HepG2 (cell line): ENCODE measurements around the gene SNN. TPM values are rescaled to one million over a fixed set of nuclear protein-coding genes. Genes with fewer than 3 reads are reported as not detected.

Experiments used
- ATAC-seq: fragments of 200-7000 bp; cut with Tn5 transposase; 3 replicates; pipeline ENCODE4 v1.9.1; 2020; ENCODE audit warnings: mild to moderate bottlenecking, moderate library complexity
- BruUV-seq: library from RNA; stranded (reverse); fragments of 400-500 nt; replicated peaks from 2 replicates; lab custom pipeline; 2021; lab: Mats Ljungman, UMichigan
- CTCF ChIA-PET: fragments of 300-600 bp; formaldehyde crosslinking; extraction: SDS; loops from one replicate; lab custom pipeline; 2021; ENCODE audit warnings: low total read pairs, inconsistent platforms, low intra/inter-chr PET ratio; lab: Yijun Ruan, JAX
- POLR2A ChIA-PET: fragments of 350-600 bp; sonication (Branson Sonifier 250); formaldehyde crosslinking; loops from one replicate; lab custom pipeline; 2020; ENCODE audit warnings: antibody characterized with exemption, inconsistent platforms; lab: Yijun Ruan, JAX
- DNase-seq: peaks from one replicate; pipeline ENCODE4 v3.0.0-alpha.2; 2015; ENCODE audit warnings: low spot score
- FAIRE-seq: peaks from 3 replicates; lab custom pipeline; 2011; peaks lifted over from hg19 to GRCh38; lab: Jason Lieb, UNC
- H2AFZ ChIP-seq: one replicate; pipeline ENCODE4 v1.6.1; 2011; ENCODE audit warnings: low read length, inconsistent platforms
- H3K27ac ChIP-seq: fragments of 300-600 bp; 3 replicates; pipeline ENCODE4 v1.8.0; 2011; ENCODE audit warnings: mixed run types, mild to moderate bottlenecking, mixed read lengths, low read length, inconsistent platforms; ENCODE audit not compliant: insufficient read depth; ENCODE audit errors: extremely low read length
- H3K27me3 ChIP-seq, 2 experiments: fragments of 200-600 bp in 1 of 2; 2 replicates in 1 of 2; 3 replicates in 1 of 2; pipeline versions ENCODE4 v1.6.0 to v1.8.0; 2011; ENCODE audit warnings: low read length in 2 of 2, mild to moderate bottlenecking in 2 of 2, moderate library complexity in 2 of 2, inconsistent platforms in 1 of 2; ENCODE audit not compliant: insufficient read depth in 2 of 2, control insufficient read depth in 1 of 2
- H3K36me3 ChIP-seq, 2 experiments: fragments of 200-600 bp in 1 of 2; replicated peaks in 1 of 2; 2 replicates in 1 of 2; 3 replicates in 1 of 2; pipeline versions ENCODE4 v1.5.1 to v1.8.0; 2011; ENCODE audit warnings: low read length in 2 of 2, inconsistent platforms in 1 of 2; ENCODE audit not compliant: insufficient read depth in 2 of 2, control insufficient read depth in 1 of 2
- H3K4me1 ChIP-seq: 2 replicates; pipeline ENCODE4 v1.5.1; 2012; ENCODE audit warnings: low read length, inconsistent platforms; ENCODE audit not compliant: insufficient read depth
- H3K4me2 ChIP-seq: 2 replicates; pipeline ENCODE4 v1.6.0; 2011; ENCODE audit warnings: low read depth, low read length, inconsistent platforms
- H3K4me3 ChIP-seq, 3 experiments: fragments of 200-600 bp in 1 of 3; sonication (generic), shearing (Covaris generic) in 1 of 3; replicated peaks in 1 of 3; 2 replicates each; pipeline ENCODE4 v1.5.1; 2011 to 2016; ENCODE audit warnings: low read length in 3 of 3, inconsistent platforms in 2 of 3, low read depth in 2 of 3, mild to moderate bottlenecking in 2 of 3, control low read depth in 1 of 3, mixed read lengths in 1 of 3; ENCODE audit not compliant: insufficient read depth in 1 of 3
- H3K79me2 ChIP-seq: one replicate; pipeline ENCODE4 v1.6.1; 2011; ENCODE audit warnings: low read length, inconsistent platforms; ENCODE audit not compliant: insufficient read depth
- H3K9ac ChIP-seq: 2 replicates; pipeline ENCODE4 v1.6.0; 2011; ENCODE audit warnings: mild to moderate bottlenecking, low read depth, low read length, inconsistent platforms; ENCODE audit not compliant: insufficient read depth
- H3K9me3 ChIP-seq: 2 replicates; pipeline ENCODE4 v1.5.1; 2012; ENCODE audit warnings: mild to moderate bottlenecking, low read length
- H4K20me1 ChIP-seq: 2 replicates; pipeline ENCODE4 v1.6.0; 2011; ENCODE audit warnings: inconsistent platforms, mild to moderate bottlenecking, low read length, moderate library complexity; ENCODE audit not compliant: insufficient read depth
- DZIP1 ChIP-seq: sonication (generic); formaldehyde crosslinking; IDR thresholded peaks from 2 replicates; pipeline ENCODE4 v1.5.0; 2020; ENCODE audit warnings: mild to moderate bottlenecking, missing genetic modification reagents
- FOXO4 ChIP-seq: sonication (generic); formaldehyde crosslinking; conservative IDR thresholded peaks from 2 replicates; pipeline ENCODE4 v1.8.1; 2023; ENCODE audit warnings: missing genetic modification reagents
- GATAD2A ChIP-seq: IDR thresholded peaks from 2 replicates; pipeline ENCODE4 v1.6.1; 2016
- HINFP ChIP-seq: sonication (generic); formaldehyde crosslinking; IDR thresholded peaks from 2 replicates; pipeline ENCODE4 v1.4.0; 2020; ENCODE audit warnings: low read depth, mild to moderate bottlenecking, missing genetic modification reagents
- HIVEP1 ChIP-seq: sonication (generic); formaldehyde crosslinking; IDR thresholded peaks from 2 replicates; pipeline ENCODE4 v1.4.0; 2020; ENCODE audit warnings: mild to moderate bottlenecking, missing genetic modification reagents
- IKZF1 ChIP-seq: fragments of 450-650 bp; IDR thresholded peaks from 2 replicates; pipeline ENCODE4 v1.7.1; 2016
- KMT2B ChIP-seq: IDR thresholded peaks from 2 replicates; pipeline ENCODE4 v1.6.1; 2016; ENCODE audit warnings: missing genetic modification reagents, missing compliant biosample characterization
- LBX2 ChIP-seq: sonication (generic); formaldehyde crosslinking; IDR thresholded peaks from 2 replicates; pipeline ENCODE4 v1.5.0; 2020; ENCODE audit warnings: missing genetic modification reagents, mild to moderate bottlenecking, borderline replicate concordance
- NFATC3 ChIP-seq: sonication (generic); formaldehyde crosslinking; IDR thresholded peaks from 2 replicates; pipeline ENCODE4 v1.5.1; 2020; ENCODE audit warnings: mild to moderate bottlenecking, missing genetic modification reagents
- NFE2L1 ChIP-seq: sonication (generic); formaldehyde crosslinking; IDR thresholded peaks from 2 replicates; pipeline ENCODE4 v1.4.0; 2020; ENCODE audit warnings: missing genetic modification reagents, mild to moderate bottlenecking, borderline replicate concordance
- NFKB2 ChIP-seq: sonication (generic); formaldehyde crosslinking; IDR thresholded peaks from 2 replicates; pipeline ENCODE4 v1.4.0; 2020; ENCODE audit warnings: missing genetic modification reagents, borderline replicate concordance
- NR2F6 ChIP-seq, 2 experiments: IDR thresholded peaks; 2 replicates each; pipeline ENCODE4 v1.6.1; 2016; ENCODE audit warnings: antibody characterized with exemption in 1 of 2, mild to moderate bottlenecking in 1 of 2
- USF2 ChIP-seq, 2 experiments: sonication (generic) in 1 of 2; formaldehyde crosslinking in 1 of 2; IDR thresholded peaks; 2 replicates each; pipeline versions ENCODE4 v1.5.1 to v1.6.1; 2011 to 2020; ENCODE audit warnings: borderline replicate concordance in 1 of 2, low read depth in 1 of 2, low read length in 1 of 2, mild to moderate bottlenecking in 1 of 2, missing genetic modification reagents in 1 of 2, moderate library complexity in 1 of 2
- ZNF605 ChIP-seq: sonication (generic); formaldehyde crosslinking; IDR thresholded peaks from 2 replicates; pipeline ENCODE4 v1.8.0; 2022; ENCODE audit warnings: mild to moderate bottlenecking, missing genetic modification reagents
- WGBS: methylation state at CpG from one replicate; pipeline ENCODE4 v1.1.6; 2017; ENCODE audit warnings: low lambda C conversion rate; 5-methylcytosine and 5-hydroxymethylcytosine counted together
- in situ Hi-C: cut with HindIII; loops from 2 replicates; pipeline ENCODE4 v1.10.0; 2017; ENCODE audit warnings: low pct_unique_long_range_greater_than_20kb; ENCODE audit not compliant: extremely low pct_ligation_motif_present
- intact Hi-C: fragments of 100-400 bp; cut with micrococcal nuclease; formaldehyde crosslinking; loops from one replicate; pipeline ENCODE4 v1.10.0; 2022; ENCODE audit not compliant: unreplicated experiment
- polyA plus RNA-seq, 8 experiments: library from polyadenylated mRNA; depleted of rRNA in 3 of 8; stranded (reverse) in 7 of 8; unstranded in 1 of 8; fragments of >200 nt; fragmentation: Illumina TruSeq in 4 of 8; extraction: Trizol in 4 of 8; gene quantifications; 2 replicates each; pipeline versions ENCODE4 v1.2.1 to v1.2.3, GENCODE V29; 2011 to 2016; ENCODE audit warnings: low read depth in 4 of 8, missing spikeins in 1 of 8, mixed read lengths in 1 of 8; ENCODE audit not compliant: insufficient read depth in 1 of 8
- total RNA-seq, 5 experiments: library from RNA; depleted of rRNA; stranded (reverse); fragments of >200 nt; fragmentation: Illumina TruSeq; extraction: Trizol; gene quantifications; 2 replicates each; pipeline ENCODE4 v1.2.3, GENCODE V29; 2016; ENCODE audit warnings: low read depth in 1 of 5

SNN gene
- total and polyA plus RNA-seq, 2 of the 13 experiments (the other 11 are each of a cell fraction or from before 2014, with no cell fraction given): 5.2 to 8.4 TPM

- peaks cover 4% of the 10 kb centered on the region; the same call in 1 of the 2 replicates for H4K20me1 ChIP-seq
- H3K36me3 ChIP-seq: peaks cover 14 to 20% of the 10 kb centered on the region in 2 experiments
- H3K27me3 ChIP-seq: no peaks in the 10 kb centered on the region
- FAIRE-seq (no peak), ATAC-seq (no peak), DNase-seq (no peak)
- H3K9ac ChIP-seq: no peak overlapping the region
- in situ Hi-C loops: no loop called here
- H3K4me3 ChIP-seq: no peak overlapping the region
- H3K9me3 ChIP-seq: no peaks in the 10 kb centered on the region
- no peaks in the 10 kb centered on the region for H3K79me2 ChIP-seq
- BruUV-seq: no TSS peak
- no peak overlapping the region for H3K4me2 ChIP-seq
- H3K27ac ChIP-seq: no peak overlapping the region
- H3K4me1 ChIP-seq: peaks cover 50% of the 10 kb centered on the region
- 89% methylated on average over 24 of the region's 25 CpGs for WGBS
- POLR2A ChIA-PET: no interaction called here
- intact Hi-C loops: no loop called here
- CTCF ChIA-PET: interaction anchor here (1.2 kb wide), 1 partner anchor 141 kb away, joined by 3 read pairs; no protein-coding TSS in a partner anchor
- no peak overlapping the region for H2AFZ ChIP-seq
- TF ChIP-seq IKZF1 (peak; percentile 37; the same call in 1 of the 2 replicates), NFKB2 (CRISPR knock-in tag) (no peak), NR2F6 (IDR thresholded peaks at IDR 0.05) (no peak), NR2F6 (CRISPR knock-in tag; IDR thresholded peaks at IDR 0.05) (no peak), HIVEP1 (CRISPR knock-in tag) (no peak), GATAD2A (no peak), KMT2B (no peak), ZNF605 (no peak), USF2 (IDR thresholded peaks at IDR 0.05; ENCODE audit: low read depth, low read length) (no peak), USF2 (CRISPR knock-in tag; IDR thresholded peaks at IDR 0.05; ENCODE audit: borderline replicate concordance) (no peak), DZIP1 (CRISPR knock-in tag) (no peak), NFE2L1 (CRISPR knock-in tag) (no peak), HINFP (CRISPR knock-in tag) (no peak), LBX2 (CRISPR knock-in tag) (0 out of 2 replicates have a peak, but pooled peaks have one; percentile 24), FOXO4 (0 out of 2 replicates have a peak, but pooled peaks have one; percentile 69), NFATC3 (no peak)
Measured at GRCh38 chr16:11673091-11674000, 5.1 kb downstream of the SNN start.
